ENCODE measurements around the gene SQSTM1.

The SQSTM1 gene

GRCh38 chr5:179874136-179874535 lies 53.4 kb downstream of the SQSTM1 start:
- no peak for DNase-seq (ENCODE audit: low read depth)

- DNase-seq (ENCODE audit: low read depth), result no peak
Measured at GRCh38 chr5:179874536-179875292, 54.0 kb downstream of the SQSTM1 start.

- no peak for DNase-seq (ENCODE audit: low read depth)
Measured at GRCh38 chr5:179875741-179876609, 55.3 kb downstream of the SQSTM1 start.

GRCh38 chr5:179876610-179876952 lies 55.9 kb downstream of the SQSTM1 start:
- no peak for DNase-seq (ENCODE audit: low read depth)

GRCh38 chr5:179878222-179879002 lies 57.7 kb downstream of the SQSTM1 start:
- DNase-seq (ENCODE audit: low read depth), result no peak

- no peak for DNase-seq (ENCODE audit: low read depth)
Measured at GRCh38 chr5:179879003-179879689, 58.4 kb downstream of the SQSTM1 start.

GRCh38 chr5:179879690-179880010 lies 58.9 kb downstream of the SQSTM1 start:
- no peak for DNase-seq (ENCODE audit: low read depth)

GRCh38 chr5:179880066-179880650 lies 59.5 kb downstream of the SQSTM1 start:
- DNase-seq (ENCODE audit: low read depth), result no peak

GRCh38 chr5:179880848-179881590 lies 60.3 kb downstream of the SQSTM1 start:
- DNase-seq (ENCODE audit: low read depth), result no peak

GRCh38 chr5:179882338-179882737 lies 61.6 kb downstream of the SQSTM1 start:
- no peak for DNase-seq (ENCODE audit: low read depth)

- no peak for DNase-seq (ENCODE audit: low read depth)
Measured at GRCh38 chr5:179883163-179883562, 62.5 kb downstream of the SQSTM1 start.

- DNase-seq (ENCODE audit: low read depth), result no peak
Measured at GRCh38 chr5:179885491-179886090, 64.9 kb downstream of the SQSTM1 start.

GRCh38 chr5:179886190-179886911 lies 65.6 kb downstream of the SQSTM1 start:
- no peak for DNase-seq (ENCODE audit: low read depth)

GRCh38 chr5:179887095-179887494 lies 66.4 kb downstream of the SQSTM1 start:
- DNase-seq (ENCODE audit: low read depth), result no peak
